HepG2 (cell line): ENCODE measurements around the gene ARMH2. TPM values are rescaled to one million over a fixed set of nuclear protein-coding genes. Genes with fewer than 3 reads are reported as not detected.

Experiments
- GPN1 ChIP-seq: sonication (generic); formaldehyde crosslinking; IDR thresholded peaks from 2 replicates; pipeline ENCODE4 v1.5.1; 2020; ENCODE audit warnings: missing genetic modification reagents, borderline replicate concordance
- HNF4A ChIP-seq: sonication (generic); formaldehyde crosslinking; IDR thresholded peaks from 2 replicates; pipeline ENCODE4 v1.4.0; 2020; ENCODE audit warnings: missing genetic modification reagents
- HNF4G ChIP-seq, 2 experiments: sonication (generic) in 1 of 2; formaldehyde crosslinking in 1 of 2; IDR thresholded peaks; 2 replicates each; pipeline versions ENCODE4 v1.4.0 to v1.6.1; 2011 to 2020; ENCODE audit warnings: borderline replicate concordance in 2 of 2, low read depth in 2 of 2, mild to moderate bottlenecking in 2 of 2, low read length in 1 of 2, missing genetic modification reagents in 1 of 2, moderate library complexity in 1 of 2
- KLF11 ChIP-seq: IDR thresholded peaks from 2 replicates; pipeline ENCODE4 v1.6.1; 2016; ENCODE audit warnings: missing compliant biosample characterization
- KLF12 ChIP-seq: sonication (generic); formaldehyde crosslinking; IDR thresholded peaks from 2 replicates; pipeline ENCODE4 v1.4.0; 2020; ENCODE audit warnings: missing genetic modification reagents, borderline replicate concordance
- SOX6 ChIP-seq, 2 experiments: fragments of 450-650 bp in 1 of 2; sonication (generic) in 1 of 2; formaldehyde crosslinking in 1 of 2; IDR thresholded peaks; 2 replicates each; pipeline versions ENCODE4 v1.4.0 to v1.6.1; 2017 to 2020; ENCODE audit warnings: antibody characterized with exemption in 1 of 2, mild to moderate bottlenecking in 1 of 2, missing genetic modification reagents in 1 of 2
- ZNF232 ChIP-seq: sonication (generic); formaldehyde crosslinking; IDR thresholded peaks from 2 replicates; pipeline ENCODE4 v1.4.0; 2020; ENCODE audit warnings: missing genetic modification reagents, borderline replicate concordance
- polyA plus RNA-seq, 8 experiments: library from polyadenylated mRNA; depleted of rRNA in 3 of 8; stranded (reverse) in 7 of 8; unstranded in 1 of 8; fragments of >200 nt; fragmentation: Illumina TruSeq in 4 of 8; extraction: Trizol in 4 of 8; gene quantifications; 2 replicates each; pipeline versions ENCODE4 v1.2.1 to v1.2.3, GENCODE V29; 2011 to 2016; ENCODE audit warnings: low read depth in 4 of 8, missing spikeins in 1 of 8, mixed read lengths in 1 of 8; ENCODE audit not compliant: insufficient read depth in 1 of 8
- total RNA-seq, 5 experiments: library from RNA; depleted of rRNA; stranded (reverse); fragments of >200 nt; fragmentation: Illumina TruSeq; extraction: Trizol; gene quantifications; 2 replicates each; pipeline ENCODE4 v1.2.3, GENCODE V29; 2016; ENCODE audit warnings: low read depth in 1 of 5
- TF ChIP-seq, protein P1 (sequence below): sonication (generic); formaldehyde crosslinking; conservative IDR thresholded peaks from 2 replicates; pipeline ENCODE4 v1.4.0; 2020; ENCODE audit warnings: missing genetic modification reagents
- TF ChIP-seq, protein P2 (sequence below): sonication (generic); formaldehyde crosslinking; IDR thresholded peaks from 2 replicates; pipeline ENCODE4 v1.4.0; 2020; ENCODE audit warnings: missing genetic modification reagents
- TF ChIP-seq, protein P3 (sequence below): sonication (generic); formaldehyde crosslinking; IDR thresholded peaks from 2 replicates; pipeline ENCODE4 v1.8.1; 2023; ENCODE audit warnings: missing genetic modification reagents, inconsistent platforms, borderline replicate concordance
- TF ChIP-seq, protein P4 (sequence below): sonication (generic); formaldehyde crosslinking; IDR thresholded peaks from 2 replicates; pipeline ENCODE4 v1.5.0; 2020; ENCODE audit warnings: missing genetic modification reagents
- TF ChIP-seq, protein P5 (sequence below), 2 experiments: sonication (generic) in 1 of 2; formaldehyde crosslinking in 1 of 2; IDR thresholded peaks; 2 replicates each; pipeline versions ENCODE4 v1.4.0 to v1.6.1; 2018 to 2020; ENCODE audit warnings: missing genetic modification reagents in 2 of 2, borderline replicate concordance in 1 of 2, low read depth in 1 of 2, mild to moderate bottlenecking in 1 of 2, missing biosample characterization in 1 of 2
- TF ChIP-seq, protein P6 (sequence below): sonication (generic); formaldehyde crosslinking; IDR thresholded peaks from 2 replicates; pipeline ENCODE4 v1.8.0; 2022; ENCODE audit warnings: missing genetic modification reagents, mild to moderate bottlenecking, moderate library complexity, borderline replicate concordance

The ARMH2 gene
- total and polyA plus RNA-seq, 2 of the 13 experiments (the other 11 are each of a cell fraction or from before 2014, with no cell fraction given): not detected

DNA sequence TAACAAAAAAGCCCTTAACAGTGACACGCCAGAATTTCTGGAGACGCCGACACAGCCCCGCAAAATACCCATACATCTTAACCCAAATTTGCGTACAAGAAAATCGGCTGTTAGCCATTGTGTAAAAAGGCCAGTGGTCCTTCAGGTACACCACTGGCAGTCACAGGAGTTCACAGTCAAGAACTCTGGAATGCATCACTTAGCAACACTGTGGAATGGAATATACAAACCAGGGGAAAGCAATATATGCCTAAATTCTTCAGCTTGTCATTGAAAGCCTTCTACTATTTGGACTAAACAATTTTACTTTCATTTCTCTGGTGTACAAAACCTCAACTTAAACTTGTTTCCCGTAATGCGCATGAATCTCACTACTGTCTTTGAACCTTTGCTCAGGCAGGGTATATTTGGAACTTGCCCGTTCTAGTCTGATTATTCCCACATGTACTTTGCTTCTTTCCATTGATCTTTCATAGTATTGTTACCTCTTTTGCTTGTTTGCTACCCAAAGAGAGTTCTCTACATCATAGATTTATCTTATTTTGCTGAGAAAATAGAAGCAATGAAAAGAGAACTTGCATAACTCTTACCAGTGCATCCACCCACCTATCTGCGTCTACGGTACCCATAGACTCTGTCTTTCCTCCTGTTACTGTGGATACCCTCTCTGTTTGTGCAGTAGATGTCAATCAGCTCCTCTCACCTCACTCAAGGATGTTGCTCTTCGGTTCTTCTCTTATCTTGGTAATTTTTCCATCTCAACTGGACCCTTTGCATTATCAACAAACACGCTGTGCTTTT is at the start of gene ARMH2 (continued):
- peak; percentile 8; the same call in 1 of the 2 replicates for TF ChIP-seq HNF4G (IDR thresholded peaks at IDR 0.05; ENCODE audit: borderline replicate concordance, low read depth, low read length)
- no peak for TF ChIP-seq HNF4G (CRISPR knock-in tag; IDR thresholded peaks at IDR 0.05; ENCODE audit: borderline replicate concordance, low read depth)
- TF ChIP-seq, protein P1, sequence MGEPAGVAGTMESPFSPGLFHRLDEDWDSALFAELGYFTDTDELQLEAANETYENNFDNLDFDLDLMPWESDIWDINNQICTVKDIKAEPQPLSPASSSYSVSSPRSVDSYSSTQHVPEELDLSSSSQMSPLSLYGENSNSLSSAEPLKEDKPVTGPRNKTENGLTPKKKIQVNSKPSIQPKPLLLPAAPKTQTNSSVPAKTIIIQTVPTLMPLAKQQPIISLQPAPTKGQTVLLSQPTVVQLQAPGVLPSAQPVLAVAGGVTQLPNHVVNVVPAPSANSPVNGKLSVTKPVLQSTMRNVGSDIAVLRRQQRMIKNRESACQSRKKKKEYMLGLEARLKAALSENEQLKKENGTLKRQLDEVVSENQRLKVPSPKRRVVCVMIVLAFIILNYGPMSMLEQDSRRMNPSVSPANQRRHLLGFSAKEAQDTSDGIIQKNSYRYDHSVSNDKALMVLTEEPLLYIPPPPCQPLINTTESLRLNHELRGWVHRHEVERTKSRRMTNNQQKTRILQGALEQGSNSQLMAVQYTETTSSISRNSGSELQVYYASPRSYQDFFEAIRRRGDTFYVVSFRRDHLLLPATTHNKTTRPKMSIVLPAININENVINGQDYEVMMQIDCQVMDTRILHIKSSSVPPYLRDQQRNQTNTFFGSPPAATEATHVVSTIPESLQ (CRISPR knock-in tag): no peak
- TF ChIP-seq SOX6 (IDR thresholded peaks at IDR 0.05): no peak
- peak; percentile 32; the same call in 1 of the 2 replicates for TF ChIP-seq SOX6 (CRISPR knock-in tag; IDR thresholded peaks at IDR 0.05)
- 0 out of 2 replicates have a peak, but pooled peaks have one; percentile 29 for TF ChIP-seq KLF12 (CRISPR knock-in tag)
- TF ChIP-seq, protein P2, sequence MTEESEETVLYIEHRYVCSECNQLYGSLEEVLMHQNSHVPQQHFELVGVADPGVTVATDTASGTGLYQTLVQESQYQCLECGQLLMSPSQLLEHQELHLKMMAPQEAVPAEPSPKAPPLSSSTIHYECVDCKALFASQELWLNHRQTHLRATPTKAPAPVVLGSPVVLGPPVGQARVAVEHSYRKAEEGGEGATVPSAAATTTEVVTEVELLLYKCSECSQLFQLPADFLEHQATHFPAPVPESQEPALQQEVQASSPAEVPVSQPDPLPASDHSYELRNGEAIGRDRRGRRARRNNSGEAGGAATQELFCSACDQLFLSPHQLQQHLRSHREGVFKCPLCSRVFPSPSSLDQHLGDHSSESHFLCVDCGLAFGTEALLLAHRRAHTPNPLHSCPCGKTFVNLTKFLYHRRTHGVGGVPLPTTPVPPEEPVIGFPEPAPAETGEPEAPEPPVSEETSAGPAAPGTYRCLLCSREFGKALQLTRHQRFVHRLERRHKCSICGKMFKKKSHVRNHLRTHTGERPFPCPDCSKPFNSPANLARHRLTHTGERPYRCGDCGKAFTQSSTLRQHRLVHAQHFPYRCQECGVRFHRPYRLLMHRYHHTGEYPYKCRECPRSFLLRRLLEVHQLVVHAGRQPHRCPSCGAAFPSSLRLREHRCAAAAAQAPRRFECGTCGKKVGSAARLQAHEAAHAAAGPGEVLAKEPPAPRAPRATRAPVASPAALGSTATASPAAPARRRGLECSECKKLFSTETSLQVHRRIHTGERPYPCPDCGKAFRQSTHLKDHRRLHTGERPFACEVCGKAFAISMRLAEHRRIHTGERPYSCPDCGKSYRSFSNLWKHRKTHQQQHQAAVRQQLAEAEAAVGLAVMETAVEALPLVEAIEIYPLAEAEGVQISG (CRISPR knock-in tag): no peak
- TF ChIP-seq KLF11 (CRISPR knock-in tag): no peak
- TF ChIP-seq, protein P3, sequence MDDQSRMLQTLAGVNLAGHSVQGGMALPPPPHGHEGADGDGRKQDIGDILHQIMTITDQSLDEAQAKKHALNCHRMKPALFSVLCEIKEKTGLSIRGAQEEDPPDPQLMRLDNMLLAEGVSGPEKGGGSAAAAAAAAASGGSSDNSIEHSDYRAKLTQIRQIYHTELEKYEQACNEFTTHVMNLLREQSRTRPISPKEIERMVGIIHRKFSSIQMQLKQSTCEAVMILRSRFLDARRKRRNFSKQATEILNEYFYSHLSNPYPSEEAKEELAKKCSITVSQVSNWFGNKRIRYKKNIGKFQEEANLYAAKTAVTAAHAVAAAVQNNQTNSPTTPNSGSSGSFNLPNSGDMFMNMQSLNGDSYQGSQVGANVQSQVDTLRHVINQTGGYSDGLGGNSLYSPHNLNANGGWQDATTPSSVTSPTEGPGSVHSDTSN (CRISPR knock-in tag): no peak
- TF ChIP-seq, protein P4, sequence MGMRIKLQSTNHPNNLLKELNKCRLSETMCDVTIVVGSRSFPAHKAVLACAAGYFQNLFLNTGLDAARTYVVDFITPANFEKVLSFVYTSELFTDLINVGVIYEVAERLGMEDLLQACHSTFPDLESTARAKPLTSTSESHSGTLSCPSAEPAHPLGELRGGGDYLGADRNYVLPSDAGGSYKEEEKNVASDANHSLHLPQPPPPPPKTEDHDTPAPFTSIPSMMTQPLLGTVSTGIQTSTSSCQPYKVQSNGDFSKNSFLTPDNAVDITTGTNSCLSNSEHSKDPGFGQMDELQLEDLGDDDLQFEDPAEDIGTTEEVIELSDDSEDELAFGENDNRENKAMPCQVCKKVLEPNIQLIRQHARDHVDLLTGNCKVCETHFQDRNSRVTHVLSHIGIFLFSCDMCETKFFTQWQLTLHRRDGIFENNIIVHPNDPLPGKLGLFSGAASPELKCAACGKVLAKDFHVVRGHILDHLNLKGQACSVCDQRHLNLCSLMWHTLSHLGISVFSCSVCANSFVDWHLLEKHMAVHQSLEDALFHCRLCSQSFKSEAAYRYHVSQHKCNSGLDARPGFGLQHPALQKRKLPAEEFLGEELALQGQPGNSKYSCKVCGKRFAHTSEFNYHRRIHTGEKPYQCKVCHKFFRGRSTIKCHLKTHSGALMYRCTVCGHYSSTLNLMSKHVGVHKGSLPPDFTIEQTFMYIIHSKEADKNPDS (CRISPR knock-in tag): 0 out of 2 replicates have a peak, but pooled peaks have one; percentile 71
- TF ChIP-seq, protein P5, sequence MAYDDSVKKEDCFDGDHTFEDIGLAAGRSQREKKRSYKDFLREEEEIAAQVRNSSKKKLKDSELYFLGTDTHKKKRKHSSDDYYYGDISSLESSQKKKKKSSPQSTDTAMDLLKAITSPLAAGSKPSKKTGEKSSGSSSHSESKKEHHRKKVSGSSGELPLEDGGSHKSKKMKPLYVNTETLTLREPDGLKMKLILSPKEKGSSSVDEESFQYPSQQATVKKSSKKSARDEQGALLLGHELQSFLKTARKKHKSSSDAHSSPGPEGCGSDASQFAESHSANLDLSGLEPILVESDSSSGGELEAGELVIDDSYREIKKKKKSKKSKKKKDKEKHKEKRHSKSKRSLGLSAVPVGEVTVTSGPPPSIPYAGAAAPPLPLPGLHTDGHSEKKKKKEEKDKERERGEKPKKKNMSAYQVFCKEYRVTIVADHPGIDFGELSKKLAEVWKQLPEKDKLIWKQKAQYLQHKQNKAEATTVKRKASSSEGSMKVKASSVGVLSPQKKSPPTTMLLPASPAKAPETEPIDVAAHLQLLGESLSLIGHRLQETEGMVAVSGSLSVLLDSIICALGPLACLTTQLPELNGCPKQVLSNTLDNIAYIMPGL (CRISPR knock-in tag; IDR thresholded peaks at IDR 0.05; ENCODE audit: borderline replicate concordance in 1 of 2, low read depth in 1 of 2): 0 out of 4 replicates have a peak, but pooled peaks of 1 of the 2 experiments have one; percentile 18
- TF ChIP-seq ZNF232 (CRISPR knock-in tag): no peak
- TF ChIP-seq, protein P6, sequence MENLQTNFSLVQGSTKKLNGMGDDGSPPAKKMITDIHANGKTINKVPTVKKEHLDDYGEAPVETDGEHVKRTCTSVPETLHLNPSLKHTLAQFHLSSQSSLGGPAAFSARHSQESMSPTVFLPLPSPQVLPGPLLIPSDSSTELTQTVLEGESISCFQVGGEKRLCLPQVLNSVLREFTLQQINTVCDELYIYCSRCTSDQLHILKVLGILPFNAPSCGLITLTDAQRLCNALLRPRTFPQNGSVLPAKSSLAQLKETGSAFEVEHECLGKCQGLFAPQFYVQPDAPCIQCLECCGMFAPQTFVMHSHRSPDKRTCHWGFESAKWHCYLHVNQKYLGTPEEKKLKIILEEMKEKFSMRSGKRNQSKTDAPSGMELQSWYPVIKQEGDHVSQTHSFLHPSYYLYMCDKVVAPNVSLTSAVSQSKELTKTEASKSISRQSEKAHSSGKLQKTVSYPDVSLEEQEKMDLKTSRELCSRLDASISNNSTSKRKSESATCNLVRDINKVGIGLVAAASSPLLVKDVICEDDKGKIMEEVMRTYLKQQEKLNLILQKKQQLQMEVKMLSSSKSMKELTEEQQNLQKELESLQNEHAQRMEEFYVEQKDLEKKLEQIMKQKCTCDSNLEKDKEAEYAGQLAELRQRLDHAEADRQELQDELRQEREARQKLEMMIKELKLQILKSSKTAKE (CRISPR knock-in tag): no peak
- TF ChIP-seq GPN1 (CRISPR knock-in tag): no peak
- peak; percentile 36; the same call in 1 of the 2 replicates for TF ChIP-seq HNF4A
